HepG2 (cell line): ENCODE measurements around the gene SELL. TPM values are rescaled to one million over a fixed set of nuclear protein-coding genes. Genes with fewer than 3 reads are reported as not detected.

Source experiments
- ATAC-seq: fragments of 200-7000 bp; cut with Tn5 transposase; 3 replicates; pipeline ENCODE4 v1.9.1; 2020; ENCODE audit warnings: mild to moderate bottlenecking, moderate library complexity
- BruUV-seq: library from RNA; stranded (reverse); fragments of 400-500 nt; replicated peaks from 2 replicates; lab custom pipeline; 2021; lab: Mats Ljungman, UMichigan
- CTCF ChIA-PET: fragments of 300-600 bp; formaldehyde crosslinking; extraction: SDS; loops from one replicate; lab custom pipeline; 2021; ENCODE audit warnings: low total read pairs, inconsistent platforms, low intra/inter-chr PET ratio; lab: Yijun Ruan, JAX
- POLR2A ChIA-PET: fragments of 350-600 bp; sonication (Branson Sonifier 250); formaldehyde crosslinking; loops from one replicate; lab custom pipeline; 2020; ENCODE audit warnings: antibody characterized with exemption, inconsistent platforms; lab: Yijun Ruan, JAX
- DNase-seq: peaks from one replicate; pipeline ENCODE4 v3.0.0-alpha.2; 2015; ENCODE audit warnings: low spot score
- FAIRE-seq: peaks from 3 replicates; lab custom pipeline; 2011; peaks lifted over from hg19 to GRCh38; lab: Jason Lieb, UNC
- H2AFZ ChIP-seq: one replicate; pipeline ENCODE4 v1.6.1; 2011; ENCODE audit warnings: low read length, inconsistent platforms
- H3K27ac ChIP-seq: fragments of 300-600 bp; 3 replicates; pipeline ENCODE4 v1.8.0; 2011; ENCODE audit warnings: mixed run types, mild to moderate bottlenecking, mixed read lengths, low read length, inconsistent platforms; ENCODE audit not compliant: insufficient read depth; ENCODE audit errors: extremely low read length
- H3K27me3 ChIP-seq, 2 experiments: fragments of 200-600 bp in 1 of 2; 2 replicates in 1 of 2; 3 replicates in 1 of 2; pipeline versions ENCODE4 v1.6.0 to v1.8.0; 2011; ENCODE audit warnings: low read length in 2 of 2, mild to moderate bottlenecking in 2 of 2, moderate library complexity in 2 of 2, inconsistent platforms in 1 of 2; ENCODE audit not compliant: insufficient read depth in 2 of 2, control insufficient read depth in 1 of 2
- H3K36me3 ChIP-seq, 2 experiments: fragments of 200-600 bp in 1 of 2; replicated peaks in 1 of 2; 2 replicates in 1 of 2; 3 replicates in 1 of 2; pipeline versions ENCODE4 v1.5.1 to v1.8.0; 2011; ENCODE audit warnings: low read length in 2 of 2, inconsistent platforms in 1 of 2; ENCODE audit not compliant: insufficient read depth in 2 of 2, control insufficient read depth in 1 of 2
- H3K4me1 ChIP-seq: 2 replicates; pipeline ENCODE4 v1.5.1; 2012; ENCODE audit warnings: low read length, inconsistent platforms; ENCODE audit not compliant: insufficient read depth
- H3K4me2 ChIP-seq: 2 replicates; pipeline ENCODE4 v1.6.0; 2011; ENCODE audit warnings: low read depth, low read length, inconsistent platforms
- H3K4me3 ChIP-seq, 3 experiments: fragments of 200-600 bp in 1 of 3; sonication (generic), shearing (Covaris generic) in 1 of 3; replicated peaks in 1 of 3; 2 replicates each; pipeline ENCODE4 v1.5.1; 2011 to 2016; ENCODE audit warnings: low read length in 3 of 3, inconsistent platforms in 2 of 3, low read depth in 2 of 3, mild to moderate bottlenecking in 2 of 3, control low read depth in 1 of 3, mixed read lengths in 1 of 3; ENCODE audit not compliant: insufficient read depth in 1 of 3
- H3K79me2 ChIP-seq: one replicate; pipeline ENCODE4 v1.6.1; 2011; ENCODE audit warnings: low read length, inconsistent platforms; ENCODE audit not compliant: insufficient read depth
- H3K9ac ChIP-seq: 2 replicates; pipeline ENCODE4 v1.6.0; 2011; ENCODE audit warnings: mild to moderate bottlenecking, low read depth, low read length, inconsistent platforms; ENCODE audit not compliant: insufficient read depth
- H3K9me3 ChIP-seq: 2 replicates; pipeline ENCODE4 v1.5.1; 2012; ENCODE audit warnings: mild to moderate bottlenecking, low read length
- H4K20me1 ChIP-seq: 2 replicates; pipeline ENCODE4 v1.6.0; 2011; ENCODE audit warnings: inconsistent platforms, mild to moderate bottlenecking, low read length, moderate library complexity; ENCODE audit not compliant: insufficient read depth
- ERF ChIP-seq: IDR thresholded peaks from 2 replicates; pipeline ENCODE4 v1.6.1; 2018; ENCODE audit warnings: missing biosample characterization, missing genetic modification reagents
- HOXA9 ChIP-seq: sonication (generic); formaldehyde crosslinking; IDR thresholded peaks from 2 replicates; pipeline ENCODE4 v1.8.1; 2022; ENCODE audit warnings: missing genetic modification reagents, mild to moderate bottlenecking, moderate library complexity, borderline replicate concordance
- MAFF ChIP-seq: IDR thresholded peaks from 2 replicates; pipeline ENCODE4 v1.6.1; 2011; ENCODE audit warnings: low read depth, low read length, improper control_type of control experiment
- MAFK ChIP-seq, 2 experiments: IDR thresholded peaks in 1 of 2; conservative IDR thresholded peaks in 1 of 2; 2 replicates each; pipeline ENCODE4 v1.6.1; 2011; ENCODE audit warnings: improper control_type of control experiment in 2 of 2, low read length in 2 of 2
- RBM39 ChIP-seq: fragments of 200-400 bp; formaldehyde crosslinking; IDR thresholded peaks from one replicate; pipeline ENCODE4 v1.6.1; 2018; ENCODE audit warnings: antibody characterized with exemption, mild to moderate bottlenecking, low read depth, low read length; ENCODE audit not compliant: poor library complexity, severe bottlenecking
- SKIL ChIP-seq: sonication (generic); formaldehyde crosslinking; IDR thresholded peaks from 2 replicates; pipeline ENCODE4 v1.8.0; 2022; ENCODE audit warnings: missing genetic modification reagents, mild to moderate bottlenecking, moderate library complexity, borderline replicate concordance
- SP1 ChIP-seq, 2 experiments: fragments of 450-650 bp in 1 of 2; sonication (generic) in 1 of 2; formaldehyde crosslinking in 1 of 2; IDR thresholded peaks; 2 replicates each; pipeline versions ENCODE4 v1.4.0 to v1.6.1; 2016 to 2020; ENCODE audit warnings: missing genetic modification reagents in 1 of 2
- ZNF746 ChIP-seq: sonication (generic); formaldehyde crosslinking; IDR thresholded peaks from 2 replicates; pipeline ENCODE4 v1.8.0; 2022; ENCODE audit warnings: mild to moderate bottlenecking, missing genetic modification reagents
- WGBS: methylation state at CpG from one replicate; pipeline ENCODE4 v1.1.6; 2017; ENCODE audit warnings: low lambda C conversion rate; 5-methylcytosine and 5-hydroxymethylcytosine counted together
- in situ Hi-C: cut with HindIII; loops from 2 replicates; pipeline ENCODE4 v1.10.0; 2017; ENCODE audit warnings: low pct_unique_long_range_greater_than_20kb; ENCODE audit not compliant: extremely low pct_ligation_motif_present
- intact Hi-C: fragments of 100-400 bp; cut with micrococcal nuclease; formaldehyde crosslinking; loops from one replicate; pipeline ENCODE4 v1.10.0; 2022; ENCODE audit not compliant: unreplicated experiment
- polyA plus RNA-seq, 8 experiments: library from polyadenylated mRNA; depleted of rRNA in 3 of 8; stranded (reverse) in 7 of 8; unstranded in 1 of 8; fragments of >200 nt; fragmentation: Illumina TruSeq in 4 of 8; extraction: Trizol in 4 of 8; gene quantifications; 2 replicates each; pipeline versions ENCODE4 v1.2.1 to v1.2.3, GENCODE V29; 2011 to 2016; ENCODE audit warnings: low read depth in 4 of 8, missing spikeins in 1 of 8, mixed read lengths in 1 of 8; ENCODE audit not compliant: insufficient read depth in 1 of 8
- total RNA-seq, 5 experiments: library from RNA; depleted of rRNA; stranded (reverse); fragments of >200 nt; fragmentation: Illumina TruSeq; extraction: Trizol; gene quantifications; 2 replicates each; pipeline ENCODE4 v1.2.3, GENCODE V29; 2016; ENCODE audit warnings: low read depth in 1 of 5

Gene SELL
- total and polyA plus RNA-seq, 2 of the 13 experiments (the other 11 are each of a cell fraction or from before 2014, with no cell fraction given), result 0.13 to 0.18 TPM

- no TSS peak for BruUV-seq
- H3K4me3 ChIP-seq, result no peak overlapping the region
- intact Hi-C loops, result no loop called here
- no peak overlapping the region for H3K27ac ChIP-seq
- H3K4me1 ChIP-seq, result peaks cover 16% of the 10 kb centered on the region
- in situ Hi-C loops, result no loop called here
- H2AFZ ChIP-seq, result no peak overlapping the region
- DNase-seq, result no peak
- H3K9ac ChIP-seq, result no peak overlapping the region
- no peak overlapping the region for H3K4me2 ChIP-seq
- TF ChIP-seq MAFK (conservative IDR thresholded peaks at IDR 0.05 in 1 of 2, IDR thresholded peaks at IDR 0.05 in 1 of 2; ENCODE audit: low read length in 2 of 2) (peak; percentile 55 to 83), SKIL (CRISPR knock-in tag) (no peak), MAFF (peak; percentile 81)
- H3K36me3 ChIP-seq, result no peaks in the 10 kb centered on the region
- WGBS, result 45% methylated on average over 1 of the region's 1 CpG
- H3K79me2 ChIP-seq, result no peaks in the 10 kb centered on the region
- no peaks in the 10 kb centered on the region for H3K27me3 ChIP-seq
- no peak for FAIRE-seq
- H3K9me3 ChIP-seq, result no peaks in the 10 kb centered on the region
- no peaks in the 10 kb centered on the region for H4K20me1 ChIP-seq
- ATAC-seq, result no peak
- ChIA-PET POLR2A (no interaction called here), CTCF (no interaction called here)
Measured at GRCh38 chr1:169750041-169750440, 38.6 kb upstream of the SELL start.

- no peak overlapping the region for H3K4me2 ChIP-seq
- FAIRE-seq, result no peak
- intact Hi-C loops, result no loop called here
- TF ChIP-seq ZNF746 (CRISPR knock-in tag), result no peak
- TF ChIP-seq RBM39, result no peak
- no peak for TF ChIP-seq SP1 (IDR thresholded peaks at IDR 0.05)
- no peak for TF ChIP-seq SP1 (CRISPR knock-in tag; IDR thresholded peaks at IDR 0.05)
- no peak for TF ChIP-seq ERF
- no peak for TF ChIP-seq HOXA9
- TF ChIP-seq, all 625 proteins: peak for 0
- no TSS peak for BruUV-seq
- H3K9me3 ChIP-seq, result no peaks in the 10 kb centered on the region
- ATAC-seq (no peak), DNase-seq (no peak)
- H3K27ac ChIP-seq, result no peak overlapping the region
- H3K4me3 ChIP-seq, result no peak overlapping the region
- H3K36me3 ChIP-seq, result no peaks in the 10 kb centered on the region
- ChIA-PET POLR2A (interaction anchor here (1.1 kb wide), 1 partner anchor 160 kb away, joined by 4 read pairs; the partner anchor contains the start of gene F5), CTCF (no interaction called here)
- H2AFZ ChIP-seq, result no peak overlapping the region
- no peak overlapping the region for H3K9ac ChIP-seq
- 96% methylated on average over 2 of the region's 2 CpGs for WGBS
- in situ Hi-C loops, result no loop called here
- H3K79me2 ChIP-seq, result no peaks in the 10 kb centered on the region
- no peaks in the 10 kb centered on the region for H3K27me3 ChIP-seq
- H3K4me1 ChIP-seq, result peaks cover 27% of the 10 kb centered on the region
- no peaks in the 10 kb centered on the region for H4K20me1 ChIP-seq
Measured at GRCh38 chr1:169746550-169746949, 35.1 kb upstream of the SELL start.
